GM06990 (cell line): ENCODE measurements around the gene CCDC33.

Experiments used
- DNase-seq: peaks from one replicate; pipeline ENCODE4 v3.0.0-alpha.2; 2011; ENCODE audit not compliant: insufficient read length; ENCODE audit errors: extremely low read depth
- H3K27me3 ChIP-seq: replicated peaks from 2 replicates; pipeline ENCODE4 v1.6.0; 2011; ENCODE audit warnings: low read length; ENCODE audit not compliant: control insufficient read depth, insufficient read depth
- H3K36me3 ChIP-seq: 2 replicates; pipeline ENCODE4 v1.5.1; 2011; ENCODE audit warnings: low read length; ENCODE audit not compliant: control insufficient read depth, insufficient read depth
- H3K4me3 ChIP-seq: replicated peaks from 2 replicates; pipeline ENCODE4 v1.5.1; 2011; ENCODE audit warnings: low read depth, mild to moderate bottlenecking, control low read depth, low read length
- CTCF ChIP-seq: IDR thresholded peaks from 2 replicates; pipeline ENCODE4 v1.5.1; 2011; ENCODE audit warnings: low read length, control low read depth, mild to moderate bottlenecking, inconsistent platforms; ENCODE audit not compliant: insufficient read depth, poor library complexity, severe bottlenecking

CCDC33 gene

GRCh38 chr15:74290645-74291044, 54.5 kb downstream of the CCDC33 start:
- no peaks in the 10 kb centered on the region for H3K36me3 ChIP-seq
- H3K4me3 ChIP-seq = no peak overlapping the region
- no peak for DNase-seq
- no peaks in the 10 kb centered on the region; the same call in 1 of the 2 replicates for H3K27me3 ChIP-seq
- TF ChIP-seq CTCF = no peak

GRCh38 chr15:74291101-74292071, 55.3 kb downstream of the CCDC33 start:
- DNase-seq = peak; percentile 69
- Histone ChIP-seq H3K4me3 (no peak overlapping the region), H3K27me3 (no peaks in the 10 kb centered on the region; the same call in 1 of the 2 replicates), H3K36me3 (no peaks in the 10 kb centered on the region)
- no peak for TF ChIP-seq CTCF

GRCh38 chr15:74293021-74293810, 57.1 kb downstream of the CCDC33 start:
- TF ChIP-seq CTCF = no peak
- Histone ChIP-seq H3K27me3 (no peaks in the 10 kb centered on the region; the same call in 1 of the 2 replicates), H3K4me3 (no peak overlapping the region), H3K36me3 (no peaks in the 10 kb centered on the region)
- no peak for DNase-seq

- DNase-seq = no peak
- TF ChIP-seq CTCF = no peak
- H3K36me3 ChIP-seq = no peaks in the 10 kb centered on the region
- no peak overlapping the region for H3K4me3 ChIP-seq
- H3K27me3 ChIP-seq = no peaks in the 10 kb centered on the region; the same call in 1 of the 2 replicates
Observed at GRCh38 chr15:74294010-74294409, 57.9 kb downstream of the CCDC33 start.

- H3K4me3 ChIP-seq = no peak overlapping the region
- TF ChIP-seq CTCF = peak; percentile 16
- DNase-seq = no peak
- no peaks in the 10 kb centered on the region for H3K36me3 ChIP-seq
- H3K27me3 ChIP-seq = no peaks in the 10 kb centered on the region; the same call in none of the 2 replicates
Observed at GRCh38 chr15:74295800-74296199, 59.7 kb downstream of the CCDC33 start.
